DOHH2 (cell line): Measurements from ENCODE around the gene THAP4.

Experiments used
- H3F3A ChIP-seq: fragments of 200-600 bp; sonication (generic), shearing (Covaris generic); 2 replicates; pipeline ENCODE4 v1.6.0; 2016; ENCODE audit warnings: antibody characterized with exemption, mild to moderate bottlenecking; ENCODE audit not compliant: control insufficient read depth, insufficient read depth
- H3K27ac ChIP-seq: fragments of 200-600 bp; sonication (generic); 2 replicates; pipeline ENCODE4 v1.5.1; 2014; ENCODE audit warnings: low read depth, mild to moderate bottlenecking, low read length, moderate library complexity
- H3K27me3 ChIP-seq: fragments of 200-600 bp; sonication (generic); 2 replicates; pipeline ENCODE4 v1.6.1; 2014; ENCODE audit warnings: mild to moderate bottlenecking, low read length, mixed read lengths; ENCODE audit not compliant: control insufficient read depth
- H3K36me3 ChIP-seq: fragments of 200-600 bp; sonication (generic); 2 replicates; pipeline ENCODE4 v1.6.1; 2014; ENCODE audit warnings: mild to moderate bottlenecking, low read length, moderate library complexity, mixed read lengths; ENCODE audit not compliant: control insufficient read depth
- H3K4me1 ChIP-seq: fragments of 200-600 bp; sonication (generic); 2 replicates; pipeline ENCODE4 v1.6.1; 2014; ENCODE audit warnings: mild to moderate bottlenecking, low read length, mixed read lengths; ENCODE audit not compliant: control insufficient read depth
- H3K4me2 ChIP-seq: fragments of 200-600 bp; sonication (generic); 2 replicates; pipeline ENCODE4 v1.6.0; 2014; ENCODE audit warnings: mild to moderate bottlenecking, low read length, moderate library complexity
- H3K4me3 ChIP-seq: fragments of 200-600 bp; sonication (generic); 2 replicates; pipeline ENCODE4 v1.5.1; 2014; ENCODE audit warnings: mild to moderate bottlenecking, low read length, mixed read lengths
- H3K79me2 ChIP-seq: fragments of 200-600 bp; sonication (generic); 2 replicates; pipeline ENCODE4 v1.6.1; 2014; ENCODE audit warnings: mild to moderate bottlenecking, low read length, mixed read lengths; ENCODE audit not compliant: control insufficient read depth
- H3K9me2 ChIP-seq: fragments of 200-600 bp; sonication (generic); replicated peaks from 2 replicates; pipeline ENCODE4 v1.6.1; 2014; ENCODE audit warnings: mild to moderate bottlenecking, low read length, mixed read lengths; ENCODE audit not compliant: control insufficient read depth
- H3K9me3 ChIP-seq: fragments of 200-600 bp; sonication (generic); 2 replicates; pipeline ENCODE4 v1.6.1; 2014; ENCODE audit warnings: antibody characterized with exemption, low read length, mixed read lengths; ENCODE audit not compliant: control insufficient read depth, insufficient read depth
- H4K20me1 ChIP-seq: fragments of 200-600 bp; sonication (generic); 2 replicates; pipeline ENCODE4 v1.6.0; 2014; ENCODE audit warnings: low read depth, mild to moderate bottlenecking, antibody characterized with exemption, low read length, moderate library complexity; ENCODE audit not compliant: control insufficient read depth, insufficient read depth
- EZH2phosphoT487 ChIP-seq: fragments of 200-600 bp; sonication (generic); IDR thresholded peaks from 2 replicates; pipeline ENCODE4 v1.6.1; 2017; ENCODE audit warnings: borderline replicate concordance, mild to moderate bottlenecking, antibody characterized with exemption, low read length, moderate library complexity, mixed read lengths
- TF ChIP-seq, protein P1 (sequence below): fragments of 200-600 bp; sonication (generic); IDR thresholded peaks from one replicate; pipeline ENCODE4 v1.5.1; 2014; ENCODE audit warnings: antibody characterized with exemption, mild to moderate bottlenecking, low read depth, low read length; ENCODE audit not compliant: poor library complexity, severe bottlenecking

THAP4 gene

GRCh38 chr2:241652142-241652541 is 15.2 kb upstream of the THAP4 start:
- H3K4me2 ChIP-seq, result no peak overlapping the region
- H3K9me3 ChIP-seq, result no peaks in the 10 kb centered on the region
- peaks cover 52% of the 10 kb centered on the region for H3K36me3 ChIP-seq
- no peaks in the 10 kb centered on the region for H3K27me3 ChIP-seq
- no peak overlapping the region for H3K4me3 ChIP-seq
- TF ChIP-seq EZH2phosphoT487, result no peak
- TF ChIP-seq, protein P1, sequence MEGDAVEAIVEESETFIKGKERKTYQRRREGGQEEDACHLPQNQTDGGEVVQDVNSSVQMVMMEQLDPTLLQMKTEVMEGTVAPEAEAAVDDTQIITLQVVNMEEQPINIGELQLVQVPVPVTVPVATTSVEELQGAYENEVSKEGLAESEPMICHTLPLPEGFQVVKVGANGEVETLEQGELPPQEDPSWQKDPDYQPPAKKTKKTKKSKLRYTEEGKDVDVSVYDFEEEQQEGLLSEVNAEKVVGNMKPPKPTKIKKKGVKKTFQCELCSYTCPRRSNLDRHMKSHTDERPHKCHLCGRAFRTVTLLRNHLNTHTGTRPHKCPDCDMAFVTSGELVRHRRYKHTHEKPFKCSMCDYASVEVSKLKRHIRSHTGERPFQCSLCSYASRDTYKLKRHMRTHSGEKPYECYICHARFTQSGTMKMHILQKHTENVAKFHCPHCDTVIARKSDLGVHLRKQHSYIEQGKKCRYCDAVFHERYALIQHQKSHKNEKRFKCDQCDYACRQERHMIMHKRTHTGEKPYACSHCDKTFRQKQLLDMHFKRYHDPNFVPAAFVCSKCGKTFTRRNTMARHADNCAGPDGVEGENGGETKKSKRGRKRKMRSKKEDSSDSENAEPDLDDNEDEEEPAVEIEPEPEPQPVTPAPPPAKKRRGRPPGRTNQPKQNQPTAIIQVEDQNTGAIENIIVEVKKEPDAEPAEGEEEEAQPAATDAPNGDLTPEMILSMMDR, result no peak
- H3K79me2 ChIP-seq, result peaks cover 47% of the 10 kb centered on the region
- no peaks in the 10 kb centered on the region for H3K9me2 ChIP-seq
- H3F3A ChIP-seq, result no peaks in the 10 kb centered on the region
- peaks cover 11% of the 10 kb centered on the region; the same call in 1 of the 2 replicates for H4K20me1 ChIP-seq
- no peak overlapping the region for H3K27ac ChIP-seq
- no peaks in the 10 kb centered on the region for H3K4me1 ChIP-seq

DNA sequence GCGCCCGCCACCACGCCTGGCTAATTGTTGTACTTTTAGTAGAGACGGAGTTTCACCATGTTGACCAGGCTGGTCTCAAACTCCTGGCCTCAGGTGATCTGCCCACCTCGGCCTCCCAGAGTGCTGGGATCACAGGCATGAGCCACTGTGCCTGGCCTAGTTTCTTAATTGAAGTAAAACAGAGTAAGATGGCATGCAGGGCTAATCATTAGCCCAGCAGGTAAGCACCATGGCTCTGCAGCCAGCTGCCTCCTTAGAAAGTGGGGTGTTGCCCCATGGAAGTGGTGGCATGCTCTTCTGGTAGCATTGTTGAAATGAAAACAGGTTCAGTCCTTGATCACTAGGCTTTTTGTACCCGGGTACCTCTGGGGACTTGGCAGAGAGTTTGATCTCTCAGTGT is 13.0 kb upstream of the THAP4 start:
- Histone ChIP-seq H3K9me2 (no peaks in the 10 kb centered on the region), H3F3A (no peaks in the 10 kb centered on the region), H3K9me3 (no peaks in the 10 kb centered on the region), H3K27ac (no peak overlapping the region), H3K36me3 (peaks cover 49% of the 10 kb centered on the region), H3K79me2 (peaks cover 69% of the 10 kb centered on the region), H3K4me1 (no peaks in the 10 kb centered on the region), H3K27me3 (no peaks in the 10 kb centered on the region), H4K20me1 (peaks cover 15% of the 10 kb centered on the region; the same call in 1 of the 2 replicates), H3K4me3 (no peak overlapping the region), H3K4me2 (no peak overlapping the region)
- TF ChIP-seq, protein P1, result no peak
- no peak for TF ChIP-seq EZH2phosphoT487

DNA sequence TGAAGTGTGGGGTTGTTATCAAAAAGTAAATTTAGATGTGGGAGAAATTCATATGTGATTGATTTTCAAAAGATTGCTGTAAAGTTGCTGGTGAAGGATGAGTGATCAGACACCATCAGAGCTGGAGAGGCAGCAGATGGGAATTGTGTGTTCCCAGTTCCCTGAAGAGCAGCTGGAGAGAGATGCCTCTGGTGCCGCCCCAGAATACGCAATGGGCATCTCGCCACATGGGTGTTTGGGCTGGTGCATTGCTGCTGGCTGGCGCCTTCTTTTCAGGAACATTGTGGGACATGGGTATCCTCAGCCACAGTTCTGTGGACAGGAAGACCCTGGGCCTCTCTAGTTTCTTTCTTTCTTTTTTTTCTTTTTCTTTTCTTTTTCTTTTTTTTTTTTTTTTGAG is 12.4 kb upstream of the THAP4 start:
- TF ChIP-seq, protein P1, result no peak
- TF ChIP-seq EZH2phosphoT487, result no peak
- no peaks in the 10 kb centered on the region for H3K4me1 ChIP-seq
- no peak overlapping the region for H3K27ac ChIP-seq
- no peak overlapping the region for H3K4me2 ChIP-seq
- H3K79me2 ChIP-seq, result peaks cover 74% of the 10 kb centered on the region
- H4K20me1 ChIP-seq, result peaks cover 15% of the 10 kb centered on the region; the same call in 1 of the 2 replicates
- no peaks in the 10 kb centered on the region for H3K9me2 ChIP-seq
- no peaks in the 10 kb centered on the region for H3K27me3 ChIP-seq
- H3K4me3 ChIP-seq, result no peak overlapping the region
- peaks cover 44% of the 10 kb centered on the region for H3K36me3 ChIP-seq
- H3F3A ChIP-seq, result no peaks in the 10 kb centered on the region
- H3K9me3 ChIP-seq, result no peaks in the 10 kb centered on the region

- TF ChIP-seq, protein P1, result no peak
- no peak for TF ChIP-seq EZH2phosphoT487
- peaks cover 47% of the 10 kb centered on the region for H3K36me3 ChIP-seq
- H3K4me2 ChIP-seq, result no peak overlapping the region
- H4K20me1 ChIP-seq, result peaks cover 15% of the 10 kb centered on the region; the same call in 1 of the 2 replicates
- no peaks in the 10 kb centered on the region for H3K9me2 ChIP-seq
- H3K27ac ChIP-seq, result no peak overlapping the region
- H3K9me3 ChIP-seq, result no peaks in the 10 kb centered on the region
- H3K4me3 ChIP-seq, result no peak overlapping the region
- no peaks in the 10 kb centered on the region for H3K4me1 ChIP-seq
- H3K79me2 ChIP-seq, result peaks cover 83% of the 10 kb centered on the region
- no peaks in the 10 kb centered on the region for H3F3A ChIP-seq
- H3K27me3 ChIP-seq, result no peaks in the 10 kb centered on the region
Measured at GRCh38 chr2:241648453-241648852, 11.5 kb upstream of the THAP4 start.
